Activated T-cell treated with anti-CD3 and anti-CD28 coated beads for 1 hour (primary cell): ENCODE measurements around the gene GGA1.
"Not testable (repeated sequence)": the region's sequence is repeated elsewhere in the genome, so short reads cannot be mapped to it uniquely, and the experiment has no call there.

Experiments used
- DNase-seq: peaks from one replicate; pipeline ENCODE4 v3.0.0-alpha.2; 2020; ENCODE audit warnings: low read depth

Gene GGA1

DNA sequence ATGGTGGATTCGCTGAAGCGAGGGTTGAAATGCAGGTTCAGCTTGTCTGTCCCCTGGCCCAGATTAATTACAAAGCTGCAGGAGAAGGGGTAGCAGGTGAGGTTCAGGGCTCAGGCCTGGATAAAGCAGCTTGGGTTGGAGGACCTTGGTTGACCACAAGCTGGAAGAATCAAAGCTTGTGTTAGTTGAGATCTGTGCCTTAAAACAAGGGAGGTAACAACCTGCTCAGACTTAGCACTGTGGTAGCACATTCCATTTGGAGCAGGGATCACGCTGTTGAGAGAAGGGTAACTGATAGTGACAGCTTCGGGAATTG is 38.0 kb upstream of the GGA1 start:
- DNase-seq: no peak

DNA sequence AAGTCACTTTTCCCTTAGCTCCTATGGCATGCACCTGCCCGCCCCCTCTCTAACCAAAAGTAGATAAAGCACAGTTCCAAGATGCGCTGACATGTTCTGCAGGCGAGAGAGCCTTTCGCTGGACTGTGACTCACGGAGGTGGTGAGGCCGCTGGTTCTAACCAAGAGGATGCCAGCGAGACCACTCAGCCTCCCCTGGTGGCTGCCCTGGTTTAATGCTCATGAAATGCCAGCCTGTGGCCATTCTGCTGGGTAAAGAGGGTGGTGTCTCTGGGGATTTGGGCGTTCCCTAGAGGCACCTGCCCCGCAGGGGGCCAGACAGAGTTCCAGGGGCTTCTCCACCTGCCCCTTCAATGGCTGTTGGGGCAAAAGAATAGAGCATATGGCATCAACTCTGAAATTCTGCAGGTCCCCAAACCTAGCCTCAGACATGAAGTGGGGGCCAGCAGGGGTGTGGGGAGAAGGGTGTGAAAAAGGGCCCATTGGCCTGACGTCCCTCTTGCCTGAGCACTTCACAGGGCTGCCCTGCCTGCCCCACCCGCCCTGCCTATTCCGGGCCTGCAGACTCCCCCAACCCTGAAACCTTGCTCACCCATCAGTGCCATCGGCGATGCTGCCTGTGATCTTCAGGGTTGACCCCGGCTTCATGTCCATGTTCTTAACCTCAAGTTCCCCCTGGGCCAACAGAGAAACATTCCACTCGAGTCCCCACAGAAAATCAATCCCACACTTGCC is 37.2 kb upstream of the GGA1 start:
- no peak for DNase-seq

DNA sequence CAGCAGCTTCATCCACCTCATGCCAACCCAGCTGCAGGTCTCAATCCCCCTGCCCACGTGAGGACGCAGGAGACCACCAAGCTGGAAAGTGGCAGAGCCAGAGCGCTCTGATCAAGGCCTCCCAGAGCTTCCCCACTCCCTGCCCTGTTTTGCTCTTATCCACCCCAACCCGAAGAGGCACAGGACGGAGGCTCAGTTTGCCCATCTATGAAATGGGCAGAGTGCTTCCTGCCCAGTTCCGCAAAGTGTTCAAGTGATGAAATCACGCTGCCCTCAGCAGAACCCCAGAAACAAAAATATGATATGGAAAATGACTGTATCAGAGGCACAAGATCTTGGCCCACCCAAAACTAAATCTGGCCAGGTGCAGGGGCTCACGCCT is 36.7 kb upstream of the GGA1 start:
- no peak for DNase-seq

DNA sequence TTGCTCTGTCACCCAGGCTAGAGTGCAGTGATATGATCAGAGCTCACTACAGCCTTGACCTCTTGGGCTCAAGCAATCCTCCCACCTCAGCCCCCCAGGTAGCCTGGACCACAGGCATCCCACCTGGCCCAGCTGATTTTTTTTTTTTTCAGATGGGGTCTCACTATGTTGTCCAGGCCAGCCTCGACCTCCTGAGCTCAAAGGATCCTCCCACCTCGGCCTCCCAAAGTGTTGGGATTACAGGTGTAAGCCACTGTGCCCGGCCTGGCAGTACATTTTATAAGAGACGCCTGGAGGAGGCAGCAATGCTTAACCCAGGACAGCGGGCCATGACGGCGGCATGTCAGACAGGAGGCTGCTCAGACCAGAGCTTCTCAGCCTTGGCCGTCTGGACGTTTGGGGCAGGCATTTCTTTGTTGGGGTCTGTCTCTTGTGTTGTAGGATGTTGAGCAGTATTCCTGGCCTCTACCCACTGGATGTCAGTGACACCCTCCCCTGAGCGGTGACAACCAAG is 33.1 kb upstream of the GGA1 start:
- DNase-seq: no peak

DNA sequence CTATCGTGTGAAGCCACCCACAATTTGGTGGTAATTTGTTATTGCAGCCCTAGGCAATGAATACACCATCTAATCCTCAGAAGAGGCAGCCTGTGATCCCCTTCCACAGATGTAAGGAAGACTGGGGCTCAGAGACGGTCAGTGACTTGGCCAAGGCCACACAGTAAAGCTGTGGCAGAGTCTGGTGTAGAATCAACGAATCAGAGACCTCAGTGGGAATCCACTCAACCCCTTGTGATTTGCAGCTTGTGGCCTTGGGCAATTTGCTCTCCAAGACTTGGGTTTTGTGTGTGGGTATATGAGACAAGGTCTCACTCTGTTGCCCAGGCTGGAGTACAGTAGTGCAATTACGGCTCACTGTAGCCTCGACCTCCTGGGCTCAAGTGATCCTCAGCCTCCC is 30.6 kb upstream of the GGA1 start:
- DNase-seq: no peak

DNA sequence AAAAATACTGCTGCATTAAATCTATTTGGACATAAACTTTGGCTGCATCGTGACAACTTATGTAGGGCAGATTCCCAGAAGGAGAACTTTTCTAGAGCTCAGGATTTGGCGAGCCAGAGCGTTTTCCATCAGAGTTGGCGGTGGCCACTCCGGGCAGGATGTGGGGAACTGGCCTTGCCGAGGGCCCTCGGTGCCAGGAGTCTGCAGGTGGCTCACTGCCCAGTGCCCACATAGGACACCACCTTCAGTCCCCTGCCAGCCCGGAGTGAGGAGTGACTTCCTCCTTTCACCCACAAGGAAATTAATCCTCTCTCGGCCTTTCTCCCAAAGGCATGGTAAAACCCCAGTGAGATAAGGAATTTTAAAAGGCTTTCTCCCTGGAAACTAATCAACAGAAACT is 27.1 kb upstream of the GGA1 start:
- DNase-seq: no peak

DNA sequence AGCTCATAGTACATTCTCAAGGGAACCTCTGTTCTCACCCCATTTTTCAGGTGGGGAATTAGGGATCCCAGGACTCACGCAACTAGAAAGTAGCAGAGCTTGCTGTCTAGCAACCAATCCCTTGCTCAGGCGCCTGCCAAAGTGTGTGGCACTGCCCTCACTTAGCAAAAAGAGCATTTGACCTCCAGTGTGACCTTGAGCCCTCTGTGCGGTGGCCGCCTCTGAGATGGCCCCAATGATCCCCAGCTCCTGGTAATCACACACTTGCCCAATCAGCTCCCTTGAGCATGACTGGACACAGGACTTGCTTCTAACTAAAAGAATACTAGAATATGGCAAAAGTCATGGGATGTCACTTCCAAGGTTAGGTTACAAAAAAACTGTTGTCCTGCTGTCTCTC is 26.1 kb upstream of the GGA1 start:
- DNase-seq: no peak

DNA sequence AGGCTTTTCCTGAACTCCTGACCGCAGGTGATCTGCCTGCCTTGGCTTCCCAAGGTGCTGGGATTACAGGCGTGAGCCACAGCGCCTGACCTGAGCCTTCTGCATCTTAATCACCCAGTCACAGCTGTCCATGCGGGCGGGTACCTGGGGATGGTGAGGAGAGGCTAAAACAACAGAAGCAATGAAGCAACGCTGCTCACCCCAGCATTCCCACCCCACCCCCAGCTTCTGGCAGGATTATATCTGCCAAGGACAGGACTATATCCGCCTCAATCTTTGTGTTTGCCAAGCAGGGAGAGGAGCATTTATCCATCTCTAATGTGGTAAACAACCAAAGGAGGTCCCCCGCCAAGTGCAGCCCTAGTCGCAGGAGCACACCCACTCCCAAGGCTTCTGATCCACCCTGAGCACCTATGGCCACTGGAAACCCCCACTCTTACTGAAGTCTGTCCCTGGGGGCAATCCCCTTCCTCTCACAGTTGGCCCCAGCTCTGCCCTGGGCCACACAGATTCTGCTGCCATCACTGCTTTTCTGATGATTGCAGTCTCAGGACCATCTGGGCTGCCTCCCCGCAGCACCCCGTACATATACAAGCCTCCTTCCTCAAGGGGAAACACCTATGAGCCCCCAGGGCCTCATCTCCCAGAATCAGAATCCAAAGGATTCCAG is 20.0 kb upstream of the GGA1 start:
- DNase-seq: no peak

DNA sequence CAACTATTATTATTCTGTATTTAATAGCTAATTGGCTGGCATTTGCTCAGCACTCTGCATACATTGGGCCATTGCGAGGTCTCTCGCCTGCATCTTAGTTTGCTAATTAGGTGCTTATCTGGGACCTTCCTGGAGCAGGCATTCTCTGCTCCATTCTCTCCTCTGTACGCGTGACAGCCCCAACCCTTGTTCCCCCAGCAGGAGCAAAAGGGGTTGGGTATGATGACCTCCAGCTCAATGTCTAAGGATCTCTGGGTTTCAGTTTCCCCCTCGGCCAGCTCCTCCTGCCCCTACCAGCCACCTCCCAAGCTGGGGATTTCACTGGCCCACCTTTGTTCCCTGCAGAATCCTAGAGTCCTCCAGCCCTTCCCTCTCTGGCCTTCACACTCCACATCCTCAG is 19.0 kb upstream of the GGA1 start:
- DNase-seq: no peak

DNA sequence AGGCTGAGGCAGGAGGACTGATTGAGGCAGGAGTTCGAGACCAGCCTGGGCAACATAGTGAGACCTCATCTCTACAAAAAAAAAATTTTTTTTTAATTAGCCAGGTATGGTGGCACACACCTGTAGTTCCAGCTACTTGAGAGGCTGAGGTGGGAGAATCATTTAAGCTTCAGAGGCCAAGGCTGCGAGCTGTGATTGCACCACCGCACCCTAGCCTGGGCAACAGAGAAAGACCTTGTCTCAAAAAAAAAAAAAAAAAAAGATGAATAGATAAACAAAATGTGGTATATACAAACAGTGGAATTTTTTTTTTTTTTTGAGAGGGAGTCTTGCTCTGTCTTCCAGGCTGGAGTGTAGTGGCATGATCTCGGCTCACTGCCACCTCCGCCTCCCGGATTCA is 17.6 kb upstream of the GGA1 start:
- not testable (repeated sequence) for DNase-seq

DNA sequence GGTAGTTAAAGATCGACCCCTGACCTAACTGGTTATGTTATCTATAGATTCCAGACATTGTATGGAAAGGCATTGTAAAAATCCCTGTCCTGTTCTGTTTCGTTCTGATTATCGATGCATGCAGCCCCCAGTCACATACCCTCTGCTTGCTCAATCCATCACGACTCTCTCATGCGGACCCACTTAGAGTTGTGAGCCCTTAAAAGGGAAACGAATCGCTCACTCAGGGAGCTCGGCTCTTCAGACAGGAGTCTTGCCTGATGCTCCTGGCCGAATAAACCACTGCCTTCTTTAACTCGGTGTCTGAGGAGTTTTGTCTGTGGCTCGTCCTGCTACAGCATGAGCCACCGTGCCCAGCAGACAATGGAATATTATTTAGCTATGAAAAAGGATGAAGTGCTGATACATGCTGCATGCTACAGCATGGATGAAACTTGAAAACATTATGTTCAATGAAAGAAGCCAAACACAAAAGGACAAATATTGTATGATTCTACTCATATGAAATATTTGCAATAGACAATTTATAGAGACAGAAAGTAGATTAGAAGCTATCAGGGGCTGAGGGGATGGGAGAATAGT is 16.7 kb upstream of the GGA1 start:
- no peak for DNase-seq

DNA sequence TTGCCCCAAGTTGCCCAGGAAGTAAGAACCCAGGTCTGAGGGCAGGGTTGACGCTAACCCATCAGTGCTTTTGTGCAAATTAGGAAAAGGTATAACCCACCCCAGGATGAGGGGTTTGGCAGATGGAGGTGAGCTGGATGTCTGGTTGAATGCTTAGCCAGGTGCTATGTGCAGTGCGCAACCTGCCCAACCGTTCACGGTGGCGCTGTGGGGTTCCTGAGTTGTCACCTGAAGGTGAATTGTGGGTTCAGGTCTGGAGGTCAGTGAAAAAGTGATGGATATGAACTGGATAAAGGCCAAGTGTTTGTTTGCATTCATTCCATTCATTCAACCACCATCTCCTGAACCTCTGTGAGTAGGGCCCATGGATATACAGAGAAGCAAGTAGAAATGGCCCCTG is 14.4 kb upstream of the GGA1 start:
- DNase-seq: no peak

DNA sequence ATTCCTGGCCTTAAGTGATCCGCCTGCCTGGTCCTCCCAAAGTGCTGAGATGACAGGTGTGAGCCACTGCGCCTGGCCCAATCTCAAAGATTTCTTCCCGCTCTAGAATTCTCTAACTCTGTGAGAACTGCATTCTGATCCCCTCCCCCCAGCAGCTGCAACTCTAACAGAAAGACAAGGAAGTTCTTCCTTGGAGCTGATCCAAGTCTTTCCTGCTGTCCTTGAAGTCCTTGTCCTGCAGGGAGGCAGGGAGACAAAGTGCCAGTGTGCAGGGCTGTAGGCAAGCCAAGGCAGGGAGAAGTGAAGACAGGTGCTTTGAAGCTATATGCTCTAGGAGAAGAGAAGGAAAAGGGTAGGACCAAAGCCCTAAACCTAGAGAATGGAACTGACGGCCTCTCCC is 9.5 kb upstream of the GGA1 start:
- DNase-seq: no peak

DNA sequence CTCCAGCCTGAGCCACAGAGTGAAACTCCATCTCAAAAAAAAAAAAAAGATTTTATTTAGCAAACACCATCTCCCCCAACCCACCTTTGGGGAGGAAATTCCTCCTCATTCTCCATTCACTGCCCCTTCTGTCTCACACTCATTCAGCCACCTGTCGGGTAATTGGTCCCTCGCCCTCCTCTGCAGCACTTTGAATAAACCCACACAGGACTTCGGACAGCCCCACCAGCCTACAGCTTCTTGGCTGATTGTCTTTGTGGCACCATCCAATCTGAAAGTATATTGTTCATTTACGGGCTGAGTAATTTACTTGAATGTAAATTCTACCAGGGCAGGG is 7.5 kb upstream of the GGA1 start:
- DNase-seq: no peak

DNA sequence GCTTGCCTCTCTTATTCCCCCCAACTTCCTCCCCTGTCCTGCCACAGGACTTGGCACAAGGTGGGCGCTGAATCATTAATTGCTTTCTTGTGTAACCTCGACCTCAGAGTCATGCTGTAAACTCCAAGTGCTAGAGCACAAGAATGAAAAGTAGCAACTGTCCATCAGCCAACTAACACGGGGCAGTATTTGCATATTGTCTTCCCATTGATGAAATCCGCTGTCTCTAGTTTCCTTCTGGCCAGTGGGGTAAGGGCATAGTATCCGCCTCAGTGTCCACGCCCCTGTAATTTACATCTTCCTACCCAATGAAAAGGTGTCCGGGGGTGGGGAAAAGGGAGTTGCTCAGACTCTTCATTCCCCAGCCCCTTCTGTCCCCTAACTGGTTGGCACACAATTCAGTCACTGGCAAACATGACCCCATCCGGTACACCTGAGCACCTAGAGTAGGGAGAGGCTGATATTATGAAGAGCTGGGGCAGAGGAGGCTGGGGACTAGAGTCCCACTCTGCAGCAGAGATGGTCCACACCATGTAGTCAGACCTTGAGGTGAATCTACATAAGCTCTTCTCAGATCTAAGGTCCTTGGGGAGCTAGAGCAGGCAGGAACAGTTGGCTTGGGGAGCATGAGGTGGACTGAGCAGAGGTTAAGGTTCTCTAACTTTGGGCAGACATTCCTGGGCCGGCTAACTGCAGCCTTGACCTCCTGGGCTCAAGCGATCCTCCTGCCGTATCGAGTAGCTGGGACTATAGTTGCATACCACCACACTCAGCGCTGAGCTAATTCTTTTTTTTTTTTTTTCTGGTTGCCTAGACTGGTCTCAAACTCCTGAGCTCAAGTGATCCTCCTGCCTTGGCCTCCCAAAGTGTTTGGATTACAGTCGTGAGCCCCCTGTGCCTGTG is 6.8 kb upstream of the GGA1 start:
- DNase-seq: no peak

DNA sequence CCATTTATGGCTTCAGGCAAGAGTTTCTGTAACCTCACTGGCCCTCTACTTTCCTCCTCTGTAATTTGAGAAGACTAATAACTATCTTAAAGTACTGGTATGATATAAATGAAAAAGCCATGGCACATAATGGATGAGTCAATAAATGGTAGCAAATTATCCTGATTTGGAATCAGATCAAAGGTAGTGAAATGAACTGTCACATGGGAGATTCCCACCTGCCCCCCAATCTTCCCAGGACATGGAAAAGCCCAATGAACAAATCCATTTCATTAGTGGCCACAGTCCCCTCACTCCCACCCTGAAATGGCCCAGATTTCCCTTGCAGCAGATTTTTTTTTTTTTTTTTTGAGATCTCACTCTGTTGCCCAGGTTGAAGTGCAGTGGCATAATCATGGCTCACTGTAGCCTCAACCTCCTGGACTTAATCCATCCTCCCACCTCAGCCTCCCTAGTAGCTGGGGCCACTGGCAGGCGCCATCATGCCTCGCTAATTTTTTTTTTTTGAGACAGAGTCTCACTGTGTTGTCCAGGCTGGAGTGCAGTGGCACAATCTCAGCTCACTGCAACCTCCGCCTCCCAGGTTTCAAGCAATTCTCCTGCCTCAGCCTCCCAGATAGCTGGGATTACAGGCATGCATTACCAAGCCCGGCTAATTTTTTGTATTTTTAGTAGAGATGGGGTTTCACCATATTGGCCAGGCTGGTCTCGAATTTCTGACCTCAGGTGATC is 5.9 kb upstream of the GGA1 start:
- not testable (repeated sequence) for DNase-seq

DNA sequence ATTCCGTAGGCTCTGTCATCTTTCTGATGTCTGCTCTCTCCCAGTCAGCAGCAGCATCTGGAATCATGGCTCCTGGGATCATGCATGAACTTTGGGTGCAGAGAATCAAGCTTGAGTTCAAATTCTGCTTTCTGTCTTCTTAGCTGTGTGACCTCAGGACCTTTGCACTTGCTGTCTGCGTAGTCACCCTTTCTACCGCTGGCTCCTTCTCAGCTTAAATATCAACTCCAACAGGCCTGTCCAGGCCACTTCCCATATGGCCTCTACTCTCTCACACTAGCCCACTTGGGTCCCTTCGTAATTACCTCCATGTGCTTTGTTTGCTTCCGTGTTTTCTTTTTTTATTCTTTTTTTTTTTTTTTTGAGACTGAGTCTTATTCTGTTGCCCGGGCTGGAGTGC is 4.6 kb upstream of the GGA1 start:
- DNase-seq: no peak

DNA sequence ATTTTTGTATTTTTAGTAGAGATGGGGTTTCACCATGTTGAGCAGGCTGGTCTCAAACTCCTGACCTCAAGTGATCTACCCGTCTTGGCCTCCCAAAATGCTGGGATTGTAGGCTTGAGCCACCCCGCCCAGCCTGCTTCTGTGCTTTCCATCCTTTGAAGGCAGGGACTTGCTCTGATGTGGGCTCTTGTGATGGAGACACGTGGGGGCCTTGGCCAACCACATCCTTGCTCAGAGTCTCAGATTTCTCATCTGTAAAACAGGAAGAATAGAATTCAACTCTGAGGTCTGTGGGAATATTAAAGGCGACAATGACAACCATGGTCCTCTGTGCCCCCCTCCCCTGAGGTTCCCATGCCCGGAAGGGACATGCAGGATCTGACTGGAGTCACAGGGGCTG is 3.8 kb upstream of the GGA1 start:
- DNase-seq: peak; percentile 41

DNA sequence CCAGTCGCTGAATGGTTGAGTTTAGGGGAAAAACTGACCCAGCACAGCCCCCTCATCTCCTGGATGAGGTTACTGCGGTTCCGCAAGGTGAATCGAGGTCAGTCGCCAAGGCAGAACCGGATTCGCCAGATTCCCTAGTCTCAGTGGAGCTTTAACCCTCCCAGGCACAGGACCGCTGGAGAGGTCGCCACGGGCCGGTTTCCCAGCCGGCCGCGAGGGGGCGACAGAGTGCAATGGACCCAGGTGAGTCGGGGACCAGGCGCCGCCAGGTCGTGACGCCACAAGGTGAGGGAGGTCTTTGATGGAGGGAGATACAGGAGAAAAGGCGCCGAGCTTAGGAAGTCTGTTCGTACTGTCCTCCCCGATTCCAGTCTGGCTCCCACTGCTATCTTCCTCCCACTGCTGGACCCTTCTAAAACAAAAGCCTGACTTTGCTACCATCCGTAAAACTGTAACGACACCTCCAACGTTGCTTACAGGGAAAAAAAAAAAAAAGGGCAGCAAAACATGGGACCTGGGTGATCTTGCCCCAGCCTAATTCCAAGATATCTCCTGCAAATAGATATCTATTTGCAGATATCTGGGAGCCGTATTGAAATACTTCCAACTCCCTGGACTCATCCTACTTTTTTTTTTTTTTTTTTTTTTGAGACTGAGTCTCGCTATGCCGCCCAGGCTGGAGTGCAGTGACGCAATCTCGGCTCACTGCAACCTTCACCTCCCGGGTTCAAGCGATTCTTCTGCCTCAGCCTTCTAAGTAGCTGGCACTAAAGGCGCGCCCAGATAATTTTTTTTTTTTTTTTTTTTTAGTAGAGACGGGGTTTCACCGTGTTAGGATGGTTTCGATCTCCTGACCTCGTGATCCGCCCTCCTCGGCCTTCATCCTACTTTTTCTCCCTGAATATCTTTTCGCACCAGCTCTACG is 1.4 kb upstream of the GGA1 start:
- DNase-seq: peak; percentile 94

DNA sequence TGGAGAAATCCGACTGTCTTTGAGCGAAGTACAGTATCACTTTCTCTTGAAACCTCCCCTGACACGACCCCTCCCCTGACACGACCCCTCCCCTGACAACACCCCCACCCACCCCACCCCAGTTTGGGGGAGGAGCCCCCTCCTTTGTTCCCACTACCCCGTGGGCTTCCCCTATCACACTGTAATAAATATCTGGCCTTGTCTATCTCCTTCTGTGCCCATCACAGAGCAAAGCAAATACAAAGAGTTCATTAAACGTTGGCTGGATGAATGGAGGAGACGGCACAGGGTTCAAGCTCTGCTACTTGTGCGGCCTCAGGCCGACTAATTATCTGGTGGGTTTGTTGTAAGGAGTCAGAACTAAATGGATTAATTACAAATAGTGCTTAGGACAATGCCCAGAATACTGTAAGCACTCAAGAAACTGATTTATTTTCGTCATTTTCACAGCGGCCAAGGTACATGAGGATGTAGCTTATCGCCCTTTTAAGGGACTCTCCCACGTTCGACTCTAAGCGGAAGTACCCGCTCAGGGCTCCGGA is 628 bp upstream of the GGA1 start:
- DNase-seq: no peak
